ENCODE results near the gene IL10.
"Not testable (repeated sequence)": the region's sequence is repeated elsewhere in the genome, so short reads cannot be mapped to it uniquely, and the experiment has no call there.

The IL10 gene

DNA sequence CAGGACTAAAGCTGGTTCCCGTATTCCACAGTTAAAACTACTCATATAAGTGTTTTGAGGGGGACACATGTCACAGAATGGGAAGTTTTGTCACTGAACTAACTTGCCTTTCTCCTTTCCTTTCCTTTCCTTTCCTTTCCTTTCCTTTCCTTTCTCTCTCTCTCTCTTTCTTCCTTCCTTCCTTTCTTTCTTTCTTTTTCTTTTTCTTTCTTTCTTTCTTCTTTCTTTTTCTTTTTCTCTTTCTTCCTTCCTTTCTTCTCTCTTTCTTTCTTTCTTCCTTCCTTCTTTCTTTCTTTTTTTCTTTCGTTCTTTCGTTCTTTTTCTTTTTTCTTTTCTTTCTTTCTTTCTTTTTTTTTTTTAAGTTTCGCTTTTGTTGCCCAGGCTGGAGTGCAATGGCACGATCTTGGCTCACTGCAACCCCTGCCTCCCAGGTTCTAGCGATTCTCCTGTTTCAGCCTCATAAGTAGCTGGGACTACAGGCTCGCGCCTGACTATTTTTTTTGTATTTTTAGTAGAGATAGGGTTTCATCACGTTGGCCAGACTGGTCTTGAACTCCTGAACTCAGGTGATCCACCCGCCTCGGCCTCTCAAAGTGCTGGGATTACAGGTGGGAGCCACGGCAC lies 9.4 kb downstream of the IL10 start:
- not testable (repeated sequence) for DNase-seq

DNA sequence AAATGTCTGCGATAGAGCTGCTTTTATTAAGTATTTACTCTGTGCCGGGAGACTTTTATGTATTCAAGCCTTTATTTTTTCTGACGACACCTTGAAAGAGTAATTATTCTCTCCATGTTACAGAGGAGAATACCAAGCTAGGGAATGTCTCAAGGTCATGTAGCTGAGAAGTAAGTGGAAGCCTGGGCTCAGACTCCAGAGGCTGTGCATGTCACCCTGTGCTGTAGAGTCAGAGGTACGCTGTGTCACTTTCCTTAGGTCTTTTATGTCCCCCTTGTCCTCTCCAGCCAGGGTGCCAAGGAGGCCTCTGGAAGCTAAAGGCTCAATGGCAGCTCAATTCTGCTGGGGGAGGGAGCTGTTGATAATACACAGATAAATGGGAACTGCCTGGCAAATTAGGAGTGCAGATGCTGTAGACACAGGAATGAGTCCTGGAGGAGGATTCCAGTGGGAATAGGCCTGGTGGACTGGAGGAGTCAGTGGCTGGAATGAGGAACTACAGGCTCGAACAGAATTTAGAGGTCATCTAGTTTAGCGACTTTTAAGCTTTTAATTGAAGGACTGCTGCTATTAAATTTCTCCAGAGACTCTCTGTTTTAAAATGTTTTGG lies 11.0 kb downstream of the IL10 start:
- no peak for DNase-seq

DNA sequence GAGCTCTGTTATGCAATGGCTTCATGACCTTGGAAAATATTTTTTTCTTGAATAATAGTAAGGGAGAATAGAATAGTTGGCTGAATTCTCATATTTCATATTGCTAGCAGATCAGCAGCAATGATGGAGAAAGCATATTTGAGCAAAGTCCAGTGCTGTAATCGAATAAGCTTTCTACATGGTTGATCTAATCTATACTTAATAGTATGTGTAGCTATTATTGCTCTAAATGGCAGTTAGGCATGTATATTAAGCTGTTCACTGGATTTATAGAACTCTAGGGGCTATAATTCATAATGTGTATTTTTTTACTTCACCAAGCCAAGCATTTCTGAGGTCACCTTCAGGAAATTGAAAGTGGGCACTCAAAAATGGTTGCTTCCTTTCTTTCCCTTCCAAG lies 11.7 kb downstream of the IL10 start:
- no peak for DNase-seq

DNA sequence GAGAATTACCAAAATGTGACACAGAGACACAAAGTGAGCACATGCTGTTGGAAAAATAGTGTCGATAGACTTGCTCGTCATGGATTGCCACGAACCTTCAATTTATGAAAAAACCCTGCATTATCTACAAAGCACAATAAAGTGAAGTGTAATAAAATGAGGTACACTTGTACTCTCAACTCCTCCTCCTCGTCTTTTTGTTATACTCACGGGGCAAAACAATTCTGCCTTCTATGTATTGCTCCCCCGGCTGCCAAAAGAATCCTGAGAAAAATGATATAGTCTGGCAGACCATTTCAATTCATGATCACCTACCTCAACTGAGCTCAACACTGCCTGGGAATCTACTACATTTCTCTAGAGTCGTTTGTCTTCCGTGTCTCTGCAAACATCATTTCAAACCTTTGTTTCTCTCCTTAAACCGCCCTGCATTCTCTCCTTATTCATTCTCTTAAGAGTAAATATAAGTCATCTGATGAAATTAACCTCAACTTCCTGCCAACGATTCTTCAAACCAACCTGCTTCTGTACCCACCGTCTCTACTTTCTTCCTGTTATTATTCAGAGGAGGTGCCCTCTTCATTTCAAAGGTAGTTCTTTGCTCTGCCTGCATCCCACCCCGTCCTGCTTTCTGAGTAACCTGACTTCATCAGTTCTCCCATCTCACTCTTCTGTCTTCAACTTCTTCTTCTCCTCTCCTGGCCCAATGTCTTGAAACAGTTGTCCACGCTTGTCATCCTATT lies 14.6 kb downstream of the IL10 start:
- DNase-seq = peak; percentile 31

DNA sequence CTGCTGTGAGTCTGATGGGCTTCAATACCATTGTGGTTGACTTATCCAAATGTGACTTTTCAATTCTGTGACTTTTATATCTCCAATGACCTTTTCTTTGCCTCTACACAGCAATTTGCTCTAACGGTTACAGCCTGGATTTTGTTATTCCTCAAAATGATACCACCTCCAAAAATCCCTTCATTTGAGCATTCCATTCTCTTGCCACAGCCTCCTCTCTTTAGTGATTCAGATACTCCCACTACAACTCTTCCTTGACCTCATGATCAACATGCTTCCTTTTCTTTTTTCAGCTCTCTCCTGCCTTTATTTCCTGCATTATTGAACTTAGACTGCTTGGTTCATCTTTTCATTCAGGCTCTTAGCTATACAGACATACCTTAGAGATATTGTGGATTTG lies 18.3 kb downstream of the IL10 start:
- no peak for DNase-seq

DNA sequence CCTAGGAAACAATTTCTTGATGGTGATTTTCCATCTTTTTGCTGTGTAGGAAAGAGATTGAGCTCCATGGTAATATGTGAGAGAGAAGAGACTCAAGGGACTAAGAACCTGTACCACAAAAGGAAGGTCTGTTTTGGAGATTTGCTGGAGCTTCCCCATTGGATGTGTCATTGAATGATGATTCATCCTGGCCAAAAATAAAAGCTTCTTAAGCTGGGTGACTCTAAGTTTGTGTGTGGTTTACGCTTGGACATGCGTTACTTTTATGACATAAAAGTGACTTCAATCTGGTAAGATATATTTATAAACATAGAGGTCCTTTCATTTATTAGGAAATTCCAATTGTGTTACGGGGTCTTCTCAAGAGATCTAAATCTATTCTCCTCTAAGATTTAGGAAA lies 19.2 kb downstream of the IL10 start:
- no peak for DNase-seq

DNA sequence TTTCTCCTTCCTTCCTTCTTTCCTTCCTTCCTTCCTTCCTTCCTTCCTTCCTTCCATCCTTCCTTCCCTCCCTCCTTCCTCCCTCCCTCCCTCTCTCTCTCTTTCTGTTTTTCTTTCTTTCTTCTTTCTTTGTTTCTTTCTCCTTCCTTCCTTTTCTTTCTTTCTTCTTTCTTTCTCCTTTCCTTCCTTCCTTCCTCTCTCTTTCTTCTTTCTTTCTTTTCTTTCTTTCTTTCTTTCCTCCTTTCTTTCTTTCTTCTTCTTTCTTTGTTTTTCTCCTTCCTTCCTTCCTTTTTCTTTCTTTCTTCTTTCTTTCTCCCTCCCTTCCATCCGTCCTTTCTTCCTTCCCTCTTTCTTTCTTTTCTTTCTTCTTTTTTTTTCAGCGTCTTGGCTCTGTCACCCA lies 19.8 kb downstream of the IL10 start:
- no peak for DNase-seq

DNA sequence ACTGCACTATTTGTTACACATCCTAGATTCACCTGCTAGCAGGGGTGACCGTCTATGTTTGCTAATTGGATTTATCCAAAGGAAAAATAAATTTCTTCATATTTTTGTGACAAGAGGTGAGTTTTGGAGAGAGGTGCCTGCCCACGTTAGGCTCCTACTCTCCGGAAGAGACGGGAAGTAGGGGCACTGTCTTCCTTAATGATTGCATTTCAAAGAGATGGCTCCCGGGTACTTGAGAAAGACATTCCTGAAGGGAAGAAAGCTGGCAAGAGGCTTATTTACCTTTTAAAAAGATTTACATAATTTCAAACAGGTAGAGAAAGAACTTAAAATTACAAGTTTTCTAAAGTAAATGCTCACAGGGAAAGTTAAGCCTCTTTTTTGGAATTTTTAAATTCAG lies 20.4 kb downstream of the IL10 start:
- no peak for DNase-seq

DNA sequence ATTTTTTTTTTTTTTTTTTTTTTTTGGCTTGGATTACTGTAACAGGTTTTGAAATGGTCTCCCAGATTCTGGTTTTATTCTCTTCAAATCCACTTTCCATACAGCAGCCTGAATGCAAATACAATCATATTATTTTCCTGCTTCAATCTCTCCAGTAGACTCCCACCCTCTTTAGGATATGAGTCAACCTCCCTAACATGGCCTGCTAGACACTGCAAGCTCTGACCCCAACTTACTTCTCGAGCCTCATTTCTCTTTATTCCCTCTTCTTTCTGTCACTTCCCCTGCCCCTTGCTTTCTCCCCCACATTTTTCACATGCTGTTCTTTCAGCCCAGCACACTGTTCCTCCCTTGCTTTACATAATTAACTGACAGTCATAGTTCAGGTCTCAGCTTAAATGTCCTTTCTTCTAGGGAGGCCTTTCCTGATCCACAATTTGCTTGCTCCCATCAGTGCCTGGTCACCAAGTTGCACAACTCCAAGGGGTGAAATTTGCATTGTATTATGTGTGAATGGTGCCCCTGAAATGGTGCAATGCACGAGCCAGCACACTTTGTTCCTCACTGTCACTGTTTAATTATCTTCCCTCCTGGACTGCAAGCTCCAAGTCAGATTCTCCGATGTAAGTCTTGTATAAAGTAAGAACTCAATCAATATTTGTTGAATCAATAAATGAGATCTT lies 23.8 kb downstream of the IL10 start:
- no peak for DNase-seq

DNA sequence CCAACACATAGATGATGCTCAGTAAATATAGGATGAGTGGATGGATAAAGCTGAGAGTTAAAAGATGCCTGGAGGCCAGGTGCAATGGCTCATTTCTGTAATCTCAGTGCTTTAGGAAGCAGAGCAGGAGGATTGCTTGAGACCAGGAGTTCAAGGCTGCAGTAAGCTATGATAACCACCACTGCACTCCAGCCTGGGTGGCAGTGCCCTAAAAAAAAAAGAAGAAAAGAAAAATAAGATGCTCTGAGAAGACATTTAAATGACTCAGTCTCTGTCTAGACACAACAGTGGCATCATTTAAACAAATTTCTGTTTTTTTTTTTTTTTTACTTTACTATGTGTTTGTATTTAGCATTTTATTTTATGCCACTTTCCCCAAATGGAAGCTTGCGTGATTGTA lies 27.0 kb downstream of the IL10 start:
- DNase-seq = no peak

DNA sequence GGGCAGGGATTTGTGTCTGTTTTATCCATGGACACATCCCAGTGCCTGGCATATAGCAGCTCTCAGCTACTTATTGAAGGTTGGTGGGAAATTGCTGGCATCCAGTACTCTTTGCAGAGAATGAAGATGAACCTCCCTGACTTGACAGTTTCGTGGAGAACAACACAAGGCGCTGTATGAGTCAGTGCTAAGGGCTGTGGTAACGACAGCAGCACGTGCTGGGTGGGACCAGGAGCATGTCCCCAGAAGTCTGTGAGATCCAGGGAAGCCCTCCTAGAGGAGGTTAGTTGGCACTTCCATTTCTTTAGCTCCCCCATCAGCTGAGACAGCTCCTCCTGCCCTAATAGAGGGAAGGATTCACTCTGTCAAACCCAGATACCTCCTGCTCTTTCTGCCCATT lies 27.6 kb downstream of the IL10 start:
- DNase-seq = no peak

DNA sequence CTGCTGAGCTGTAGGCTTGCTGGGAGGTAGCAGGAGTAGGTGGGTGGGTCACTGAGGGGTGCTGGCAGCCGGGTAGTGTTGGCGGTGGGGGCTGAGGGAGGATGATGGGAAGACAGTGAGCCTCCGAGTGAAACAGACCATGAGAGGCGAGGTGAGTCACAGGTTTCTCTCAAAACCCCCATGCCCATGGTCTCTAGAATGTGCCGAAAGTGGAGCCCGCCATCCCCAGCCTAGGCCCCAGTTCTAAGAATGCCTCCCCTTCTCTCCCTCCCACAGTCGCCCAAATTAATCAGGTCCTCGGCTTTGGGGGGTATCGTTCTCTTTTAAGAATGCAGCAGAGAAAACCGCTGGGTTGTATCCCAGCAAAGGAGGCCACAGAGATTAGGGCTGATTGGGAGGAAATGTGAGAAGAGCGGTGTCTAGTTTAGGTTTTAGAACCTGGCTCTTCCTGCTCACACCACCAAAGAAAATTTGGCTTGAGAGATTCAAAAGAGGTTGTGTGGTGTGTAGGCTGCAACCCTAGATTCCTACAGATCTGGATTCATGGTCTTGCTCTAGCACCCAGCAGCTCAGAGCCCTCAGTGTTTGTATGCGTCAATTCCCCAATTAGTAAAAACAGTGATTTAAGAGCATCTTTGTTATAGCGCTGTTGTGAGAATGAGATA lies 29.4 kb downstream of the IL10 start:
- no peak for DNase-seq

DNA sequence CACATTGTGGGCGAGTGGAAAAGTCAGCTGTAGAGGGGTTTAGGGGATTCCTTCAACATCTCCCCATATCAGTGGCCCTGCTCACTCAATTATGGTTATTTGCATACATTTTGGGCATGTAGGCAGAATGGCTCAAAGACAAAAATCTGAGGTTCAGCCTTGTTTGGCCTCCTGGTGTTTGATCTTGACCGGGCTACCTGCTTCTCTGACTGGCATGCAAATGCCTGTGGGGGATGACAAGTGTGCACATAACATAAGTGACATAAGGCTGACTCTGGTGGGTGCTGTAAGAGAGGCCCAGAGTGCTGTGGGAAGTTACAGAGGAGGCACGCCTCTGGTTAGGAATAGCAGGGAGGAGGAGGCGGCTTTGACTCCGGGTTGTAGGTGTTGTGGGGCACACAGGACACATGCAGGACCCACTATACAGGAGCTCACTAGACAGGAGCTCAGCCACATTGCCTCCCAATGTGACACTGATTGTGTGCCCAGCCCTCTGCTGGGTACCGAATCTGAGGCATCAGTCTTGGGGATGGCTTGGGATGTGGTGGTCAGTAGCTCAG lies 31.1 kb downstream of the IL10 start:
- DNase-seq = no peak

DNA sequence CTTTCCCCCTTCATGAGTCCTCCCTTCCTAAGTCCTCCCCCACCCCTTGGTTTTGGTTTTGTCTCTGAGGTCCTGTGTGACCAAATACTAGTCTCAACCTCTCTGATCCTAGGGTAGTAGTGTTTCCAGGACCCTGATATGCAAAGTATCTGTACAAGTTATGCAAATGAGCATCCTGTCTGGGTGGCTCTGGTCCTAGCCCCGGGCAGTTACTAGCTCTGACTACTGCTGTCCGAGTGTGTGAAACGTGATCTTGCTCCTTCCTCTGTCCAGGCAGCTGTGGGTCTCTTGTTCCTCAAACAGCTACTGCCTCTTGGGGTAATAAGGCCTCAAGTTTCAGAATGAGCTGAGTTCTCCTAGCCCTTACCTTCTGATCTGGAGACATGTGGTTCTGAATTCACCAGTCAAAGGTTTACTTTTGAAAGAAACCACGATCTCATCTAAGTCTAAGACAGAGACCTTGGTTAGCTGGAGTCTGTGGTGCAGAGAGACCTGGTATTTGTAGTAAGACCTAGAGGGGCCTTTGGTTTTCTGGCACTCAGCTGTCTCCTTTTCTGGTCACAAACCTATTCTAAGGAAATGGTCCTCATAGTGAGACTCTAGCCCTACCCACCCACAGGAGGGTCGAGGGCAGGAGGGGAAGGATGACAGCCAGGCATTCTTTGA lies 32.8 kb downstream of the IL10 start:
- no peak for DNase-seq

DNA sequence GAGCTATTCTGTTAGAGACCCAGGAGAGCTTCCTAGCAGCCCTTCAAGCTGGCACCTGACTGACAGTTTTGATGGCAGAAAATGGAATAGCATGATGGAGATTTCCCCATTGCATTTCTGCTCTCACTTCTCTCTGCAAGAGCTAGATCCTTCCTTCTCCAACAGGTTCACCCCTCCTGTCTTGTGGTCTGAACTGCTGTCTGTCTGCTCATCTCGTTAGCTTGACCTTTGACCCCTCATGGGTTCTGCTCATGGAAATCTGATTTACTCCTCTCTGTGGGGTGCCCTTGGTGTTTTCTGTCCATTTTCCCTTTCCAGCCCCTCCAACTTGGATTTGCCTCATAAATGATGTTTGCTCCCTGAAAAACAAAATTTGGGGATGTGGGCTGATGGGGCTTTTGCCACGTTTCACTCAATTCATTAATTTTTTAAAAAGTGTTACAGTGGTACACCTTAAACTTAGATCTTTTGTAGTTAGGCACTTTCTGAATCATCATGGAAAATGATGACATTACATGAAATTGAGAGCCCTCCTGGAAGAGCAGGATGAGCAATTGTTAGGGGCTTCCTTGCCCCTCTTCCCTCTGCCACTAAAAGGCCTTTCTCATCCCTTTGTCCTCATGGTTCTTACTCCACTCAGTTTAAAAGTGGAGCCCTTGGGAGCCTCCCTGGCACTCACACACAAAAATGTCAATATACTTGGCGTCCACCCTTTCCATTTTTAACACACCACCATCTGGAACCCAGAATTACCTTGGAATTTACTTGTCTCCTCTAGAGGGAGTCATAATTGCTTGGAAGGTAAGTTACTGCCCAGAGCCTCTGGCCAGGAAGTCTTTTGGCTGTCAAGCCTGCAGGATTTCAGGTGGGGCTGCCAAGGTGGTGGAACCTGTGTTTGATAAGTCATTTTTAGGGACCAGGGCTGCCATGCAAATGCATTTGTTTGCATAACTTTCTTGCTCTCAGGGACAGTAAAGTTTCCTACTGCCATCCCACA lies 33.6 kb downstream of the IL10 start:
- DNase-seq = no peak

DNA sequence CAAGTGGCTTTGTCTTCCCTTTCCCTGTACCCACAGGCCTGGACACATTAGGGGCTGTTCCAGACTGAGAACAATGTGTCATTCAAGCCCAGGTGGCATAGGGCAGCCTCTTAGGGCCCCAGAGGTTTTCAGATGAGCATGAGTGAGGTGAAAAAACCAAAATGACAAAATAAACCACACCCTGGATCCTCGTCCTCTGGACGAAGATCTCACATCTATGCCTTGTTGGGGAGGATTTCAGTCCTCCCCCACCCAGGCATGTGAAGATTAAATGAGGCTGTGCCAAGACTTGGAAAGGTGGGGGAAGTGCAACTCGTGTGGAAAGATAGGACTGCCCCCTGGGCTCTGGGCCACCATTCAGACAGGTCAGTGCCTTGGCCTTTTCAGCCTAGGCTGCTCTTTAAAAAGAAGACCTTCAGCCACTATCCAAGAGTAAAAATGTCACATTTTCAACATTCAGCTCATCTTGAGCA lies 34.5 kb downstream of the IL10 start:
- DNase-seq = no peak

DNA sequence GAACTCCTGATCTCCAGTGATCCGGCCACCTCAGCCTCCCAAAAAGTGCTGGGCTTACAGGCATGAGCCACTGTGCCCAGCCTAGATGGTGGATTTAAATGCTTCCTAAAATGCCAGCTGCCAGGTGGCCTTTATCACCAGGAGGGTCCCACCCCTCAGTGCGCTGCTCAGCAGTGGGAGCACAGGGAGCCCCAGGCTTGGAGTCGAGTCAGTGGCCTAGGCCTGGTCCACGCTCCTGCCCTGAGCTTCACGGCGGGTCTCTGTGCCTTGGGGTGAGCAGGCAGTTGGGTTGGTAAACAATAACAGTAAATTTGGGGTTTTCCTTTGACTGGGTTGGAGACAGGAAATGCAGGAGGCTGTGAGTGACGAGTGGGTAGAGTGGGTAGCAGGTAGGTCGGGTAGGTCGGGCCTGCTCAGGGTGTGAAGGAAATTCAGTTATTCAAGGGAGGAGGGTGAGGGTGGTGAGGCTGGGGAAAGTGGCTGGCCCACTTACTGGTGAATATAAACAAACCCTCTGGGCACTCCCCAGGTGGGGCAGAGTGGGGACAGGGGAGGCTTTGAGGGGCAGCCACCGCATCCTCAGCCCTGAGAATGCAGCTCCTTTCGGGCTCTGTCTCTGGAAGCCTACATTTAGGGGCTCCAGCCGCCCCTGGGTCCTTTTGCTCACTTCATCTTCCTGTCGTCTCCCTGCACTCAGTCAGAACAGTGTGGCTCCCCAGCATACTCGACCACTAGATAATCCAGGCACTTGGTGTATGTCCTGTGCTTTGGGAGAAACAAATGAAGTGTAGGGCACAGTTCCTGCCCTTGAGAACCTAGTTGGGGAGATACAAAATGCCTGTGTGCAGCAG lies 35.2 kb downstream of the IL10 start:
- DNase-seq = no peak

DNA sequence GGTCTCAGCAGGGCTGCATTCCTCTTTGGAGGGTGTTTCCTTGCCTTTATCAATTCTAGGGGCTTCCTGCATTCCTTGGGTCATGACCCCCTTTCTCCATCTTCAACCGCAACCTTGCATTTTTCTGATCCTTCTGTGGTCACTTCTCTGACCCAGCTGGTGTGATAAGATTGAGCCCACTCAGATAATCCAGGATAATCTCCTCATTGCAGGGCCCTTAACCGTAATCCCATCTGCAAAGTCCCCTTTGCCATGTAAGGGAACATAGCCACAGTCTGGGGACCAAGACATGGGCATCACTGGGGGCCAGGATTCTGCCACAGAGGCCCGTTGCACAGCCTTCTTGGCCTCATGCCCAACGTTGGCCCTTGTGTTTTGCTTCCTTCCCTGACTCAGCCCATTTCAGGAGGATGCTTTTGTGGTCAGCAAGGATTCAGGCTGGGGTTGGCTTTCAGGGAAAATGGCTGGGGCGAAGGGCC lies 36.7 kb downstream of the IL10 start:
- DNase-seq = no peak

DNA sequence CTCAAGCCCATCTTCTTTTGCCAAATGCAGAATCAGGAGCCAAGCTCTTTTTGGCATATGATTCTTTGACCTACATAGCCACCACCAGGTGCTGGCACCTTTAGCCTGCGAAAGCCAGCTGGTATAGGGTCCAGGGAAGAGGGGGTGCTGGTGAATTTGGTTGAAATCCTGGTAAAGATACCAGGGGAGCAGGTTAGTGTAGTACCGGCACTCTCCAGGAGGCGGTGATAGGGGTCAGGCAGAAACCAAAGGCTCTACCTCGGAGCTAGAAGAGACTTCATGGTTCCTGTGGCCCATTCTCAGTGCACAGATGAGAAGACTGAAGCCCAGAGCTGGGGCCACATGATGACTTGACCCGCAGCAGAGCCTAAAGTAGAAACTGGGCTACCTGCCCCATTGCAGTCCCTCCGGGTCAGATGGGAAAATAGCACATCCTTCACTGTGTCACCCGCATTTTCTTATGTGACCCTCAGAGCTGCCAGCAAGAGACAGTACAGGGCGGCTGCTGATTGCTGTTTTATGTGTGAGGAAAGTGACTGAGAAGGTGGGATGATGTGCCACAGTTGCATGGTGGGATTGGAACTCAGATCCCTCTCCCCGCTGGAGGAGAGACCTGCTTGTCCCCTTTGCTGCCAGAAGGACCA lies 37.7 kb downstream of the IL10 start:
- peak; percentile 86 for DNase-seq

Data from activated naive CD4-positive, alpha-beta T cell treated with anti-CD3 and anti-CD28 coated beads, Interleukin-2, amount 50 U/mL, for 16 hours (primary cell).